ENCODE measurements around the gene MICALL2. TPM values are rescaled to one million over a fixed set of nuclear protein-coding genes. Genes with fewer than 3 reads are reported as not detected.

The MICALL2 gene
- total RNA-seq, 1 experiment from 2014 or later: 15.7 TPM

DNA sequence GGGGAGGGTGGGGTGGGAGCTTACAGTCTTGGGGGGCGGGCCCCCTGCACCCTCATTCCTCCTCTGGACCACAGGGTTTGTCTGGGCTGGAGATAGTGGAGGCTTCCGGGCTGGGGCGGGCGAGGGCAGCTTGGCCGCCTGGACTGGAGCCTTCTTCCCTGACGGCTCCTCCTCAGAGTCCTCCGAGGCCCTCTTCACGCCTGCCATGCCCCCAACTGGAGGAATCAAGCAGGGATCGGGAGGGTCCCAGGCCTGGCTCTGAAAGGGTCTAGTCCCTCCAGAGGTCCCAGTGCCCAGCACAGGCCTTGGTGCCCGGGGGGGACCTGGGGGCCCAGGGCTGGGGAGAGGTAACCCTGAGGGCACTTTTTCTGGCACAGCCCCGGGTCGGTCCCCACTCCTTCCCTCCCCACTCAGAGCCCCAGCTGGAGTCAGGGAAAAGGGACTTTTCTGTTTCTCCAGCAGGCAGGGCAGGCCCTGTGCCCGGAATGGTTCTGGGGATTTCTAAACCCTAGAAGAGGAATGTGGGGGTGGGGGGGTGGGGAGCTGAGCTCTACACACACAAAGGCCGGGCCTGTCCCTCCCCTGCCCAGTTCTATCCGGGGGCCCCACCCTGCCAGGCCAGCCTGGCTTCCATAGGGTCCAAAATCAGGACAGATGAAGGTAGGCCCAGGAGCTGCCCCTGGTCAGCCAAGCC, 11.6 kb downstream of the MICALL2 start:
- H3K36me3 Mint-ChIP-seq: no peaks in the 10 kb centered on the region
- H3K9me3 Mint-ChIP-seq: no peaks in the 10 kb centered on the region
- DNase-seq (ENCODE audit: low spot score) (no peak), ATAC-seq (no peak)
- TF ChIP-seq GABPB1 (CRISPR knock-in tag; IDR thresholded peaks at IDR 0.05): no peak
- no peak for TF ChIP-seq TEAD4 (CRISPR knock-in tag; IDR thresholded peaks at IDR 0.05)
- no peak for TF ChIP-seq TP53 (CRISPR knock-in tag; IDR thresholded peaks at IDR 0.05)
- no peak for TF ChIP-seq RELA (CRISPR knock-in tag; IDR thresholded peaks at IDR 0.05; ENCODE audit: borderline replicate concordance)
- no peak for TF ChIP-seq TCF7 (CRISPR knock-in tag; IDR thresholded peaks at IDR 0.05; ENCODE audit: low read depth)
- no peak for TF ChIP-seq ZBTB43 (CRISPR knock-in tag; IDR thresholded peaks at IDR 0.05)
- TF ChIP-seq ZNF263 (CRISPR knock-in tag; IDR thresholded peaks at IDR 0.05; ENCODE audit: low read depth): no peak
- TF ChIP-seq E2F1 (CRISPR knock-in tag; IDR thresholded peaks at IDR 0.05): no peak
- TF ChIP-seq MAX (CRISPR knock-in tag; IDR thresholded peaks at IDR 0.05): no peak
- no peak for TF ChIP-seq PRDM15 (CRISPR knock-in tag; IDR thresholded peaks at IDR 0.05)
- no peak for TF ChIP-seq NR1H2 (CRISPR knock-in tag; IDR thresholded peaks at IDR 0.05)
- TF ChIP-seq EMX1 (CRISPR knock-in tag; IDR thresholded peaks at IDR 0.05): no peak
- no peak for TF ChIP-seq ZNF121 (CRISPR knock-in tag; IDR thresholded peaks at IDR 0.05)
- TF ChIP-seq ZBTB21 (CRISPR knock-in tag; IDR thresholded peaks at IDR 0.05; ENCODE audit: borderline replicate concordance): no peak
- no peak for TF ChIP-seq FOXK1 (CRISPR knock-in tag; IDR thresholded peaks at IDR 0.05)
- TF ChIP-seq MXD4 (CRISPR knock-in tag; IDR thresholded peaks at IDR 0.05; ENCODE audit: borderline replicate concordance): no peak
- TF ChIP-seq OVOL2 (CRISPR knock-in tag; IDR thresholded peaks at IDR 0.05; ENCODE audit: borderline replicate concordance): no peak
- H3K4me3 Mint-ChIP-seq: no peak overlapping the region
- no peaks in the 10 kb centered on the region for H3K4me1 Mint-ChIP-seq
- no peaks in the 10 kb centered on the region for H3K27me3 Mint-ChIP-seq (ENCODE audit: low read depth)
- no peak overlapping the region for H3K27ac Mint-ChIP-seq
- ChIA-PET CTCF (interaction anchor here (1.3 to 2.9 kb wide), 2 partner anchors 15 to 26 kb away, joined by 7 to 13 read pairs; no protein-coding TSS in a partner anchor), POLR2A (interaction anchor here (1.2 kb wide), 1 partner anchor 13 kb away, joined by 3 read pairs; no protein-coding TSS in a partner anchor)

GRCh38 chr7:1447112-1447511, 12.2 kb downstream of the MICALL2 start:
- H3K27ac Mint-ChIP-seq: no peak overlapping the region
- no peaks in the 10 kb centered on the region for H3K9me3 Mint-ChIP-seq
- no peak overlapping the region for H3K4me3 Mint-ChIP-seq
- no peaks in the 10 kb centered on the region for H3K27me3 Mint-ChIP-seq (ENCODE audit: low read depth)
- H3K36me3 Mint-ChIP-seq: no peaks in the 10 kb centered on the region
- no peak for DNase-seq (ENCODE audit: low spot score)
- ATAC-seq: no peak
- H3K4me1 Mint-ChIP-seq: no peaks in the 10 kb centered on the region
- ChIA-PET CTCF (interaction anchor here (0.5 to 2.9 kb wide), 3 partner anchors 14 to 27 kb away, joined by 3 to 13 read pairs (median 4); no protein-coding TSS in a partner anchor), POLR2A (no interaction called here)
- TF ChIP-seq ZNF263 (CRISPR knock-in tag; IDR thresholded peaks at IDR 0.05; ENCODE audit: low read depth): no peak
